ENCODE measurements around the gene SOCS1. TPM values are rescaled to one million over a fixed set of nuclear protein-coding genes. Genes with fewer than 3 reads are reported as not detected.

SOCS1 gene
- total RNA-seq, 1 experiment from 2014 or later = 2.8 TPM

GRCh38 chr16:11270602-11271162, 14.7 kb upstream of the SOCS1 start:
- in situ Hi-C loops (cut with HindIII; ENCODE audit: low pct_unique_long_range_greater_than_20kb, low sequenced_read_pairs) = no loop called here
- DNase-seq (ENCODE audit: low read depth) = no peak

GRCh38 chr16:11268921-11269375, 12.9 kb upstream of the SOCS1 start, which contains the start of gene TNP2:
Gene TNP2 (minus strand): TSS chr16:11269325. CDS start chr16:11269262, 63 bp downstream.
- DNase-seq (ENCODE audit: low read depth) = no peak
- in situ Hi-C loops (cut with HindIII; ENCODE audit: low pct_unique_long_range_greater_than_20kb, low sequenced_read_pairs) = no loop called here

DNA sequence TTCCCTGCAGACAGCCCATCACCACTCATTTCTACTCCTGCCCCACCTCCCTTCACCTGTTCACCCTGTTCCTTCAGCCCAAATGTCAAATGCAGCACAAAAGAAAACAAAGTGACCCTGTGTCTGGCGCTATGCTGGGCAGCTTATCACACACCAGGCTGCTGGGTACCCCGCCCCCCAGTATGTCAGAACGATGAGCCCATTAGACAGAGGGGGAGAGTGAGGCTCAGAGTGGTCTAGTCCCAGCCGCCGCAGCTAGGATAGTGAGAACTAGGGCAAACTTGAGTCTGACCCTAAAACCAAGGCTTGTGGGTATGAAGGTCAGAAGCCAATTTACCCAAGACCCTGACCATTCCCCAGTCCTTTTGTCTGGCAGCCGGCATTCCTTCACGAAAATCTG, 9.1 kb upstream of the SOCS1 start:
- in situ Hi-C loops (cut with HindIII; ENCODE audit: low pct_unique_long_range_greater_than_20kb, low sequenced_read_pairs) = no loop called here

GRCh38 chr16:11264155-11264832, 8.3 kb upstream of the SOCS1 start:
- no peak for DNase-seq (ENCODE audit: low read depth)
- in situ Hi-C loops (cut with HindIII; ENCODE audit: low pct_unique_long_range_greater_than_20kb, low sequenced_read_pairs) = no loop called here

More for the DNA sequence above, 9.1 kb upstream of the SOCS1 start:
- no peak for DNase-seq (ENCODE audit: low read depth)

DNA sequence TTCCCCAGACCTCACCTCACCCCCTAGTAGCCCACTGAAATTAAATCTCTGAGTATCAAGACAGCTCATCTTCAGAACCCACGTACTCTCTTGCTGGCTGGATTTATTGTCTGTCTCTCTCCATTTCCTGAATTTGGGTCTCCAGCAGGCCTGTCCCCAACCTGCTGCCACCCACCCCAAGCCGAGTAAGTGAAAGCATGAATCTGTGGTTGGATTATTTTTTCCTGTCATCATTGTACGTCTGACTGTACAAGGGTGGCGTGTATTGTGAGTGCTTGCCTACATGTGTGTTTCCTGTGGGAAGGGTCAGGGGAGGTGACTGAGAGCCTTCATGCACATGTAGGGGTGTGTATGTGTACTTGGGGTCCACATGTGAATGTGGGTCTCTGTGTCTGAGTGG, 7.7 kb upstream of the SOCS1 start:
- in situ Hi-C loops (cut with HindIII; ENCODE audit: low pct_unique_long_range_greater_than_20kb, low sequenced_read_pairs) = no loop called here
- DNase-seq (ENCODE audit: low read depth) = no peak

GRCh38 chr16:11262915-11263314, 6.9 kb upstream of the SOCS1 start:
- in situ Hi-C loops (cut with HindIII; ENCODE audit: low pct_unique_long_range_greater_than_20kb, low sequenced_read_pairs) = no loop called here
- no peak for DNase-seq (ENCODE audit: low read depth)

GRCh38 chr16:11260596-11260966, 4.6 kb upstream of the SOCS1 start:
- no peak for DNase-seq (ENCODE audit: low read depth)
- in situ Hi-C loops (cut with HindIII; ENCODE audit: low pct_unique_long_range_greater_than_20kb, low sequenced_read_pairs) = no loop called here

- no peak for DNase-seq (ENCODE audit: low read depth)
- in situ Hi-C loops (cut with HindIII; ENCODE audit: low pct_unique_long_range_greater_than_20kb, low sequenced_read_pairs) = no loop called here
Measured at GRCh38 chr16:11259655-11260595, 3.9 kb upstream of the SOCS1 start.

GRCh38 chr16:11258553-11259492, 2.8 kb upstream of the SOCS1 start:
- no peak for DNase-seq (ENCODE audit: low read depth)
- in situ Hi-C loops (cut with HindIII; ENCODE audit: low pct_unique_long_range_greater_than_20kb, low sequenced_read_pairs) = no loop called here

DNA sequence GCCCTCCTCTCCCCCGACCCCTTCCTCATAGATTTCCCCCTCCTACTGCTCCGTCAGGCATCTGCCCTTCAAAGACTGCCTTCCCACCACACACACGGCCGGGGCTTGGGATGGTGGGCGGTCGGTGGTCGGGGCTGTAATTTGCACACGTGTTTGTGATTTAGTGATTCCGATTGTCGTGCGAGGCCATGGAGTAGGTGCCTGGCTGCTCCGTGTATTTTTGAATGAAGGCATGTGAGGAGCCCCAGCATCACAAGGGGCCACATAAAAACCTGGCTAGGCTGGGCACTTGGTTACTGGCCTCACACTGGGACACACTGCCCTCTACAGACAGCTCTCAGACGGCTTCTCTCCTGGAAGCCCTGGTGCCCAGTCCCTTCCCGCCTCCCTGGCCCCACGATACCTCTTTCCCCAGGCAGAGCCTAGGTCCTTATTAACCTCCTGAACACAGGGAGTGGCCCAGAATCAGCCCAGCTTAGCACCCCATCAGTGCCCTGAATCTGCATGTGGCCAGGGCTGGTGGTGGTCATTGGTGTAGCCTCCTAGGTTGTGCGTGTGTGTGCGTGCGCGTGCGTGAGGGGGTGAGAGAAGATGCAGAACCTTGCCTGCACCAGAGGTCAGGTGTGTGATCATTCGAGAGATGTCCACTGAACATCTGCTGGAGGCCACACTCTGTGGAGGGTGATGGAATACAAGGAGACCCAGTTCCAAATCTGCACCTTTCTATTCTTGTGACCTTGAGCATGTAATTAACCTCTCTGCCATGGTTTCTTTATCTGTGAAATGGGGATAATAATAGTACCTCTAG, 1.3 kb upstream of the SOCS1 start:
- in situ Hi-C loops (cut with HindIII; ENCODE audit: low pct_unique_long_range_greater_than_20kb, low sequenced_read_pairs) = no loop called here
- peak; percentile 77 for DNase-seq (ENCODE audit: low read depth)

- in situ Hi-C loops (cut with HindIII; ENCODE audit: low pct_unique_long_range_greater_than_20kb, low sequenced_read_pairs) = no loop called here
- DNase-seq (ENCODE audit: low read depth) = peak; percentile 58
Measured at GRCh38 chr16:11256661-11257130, 692 bp upstream of the SOCS1 start.

DNA sequence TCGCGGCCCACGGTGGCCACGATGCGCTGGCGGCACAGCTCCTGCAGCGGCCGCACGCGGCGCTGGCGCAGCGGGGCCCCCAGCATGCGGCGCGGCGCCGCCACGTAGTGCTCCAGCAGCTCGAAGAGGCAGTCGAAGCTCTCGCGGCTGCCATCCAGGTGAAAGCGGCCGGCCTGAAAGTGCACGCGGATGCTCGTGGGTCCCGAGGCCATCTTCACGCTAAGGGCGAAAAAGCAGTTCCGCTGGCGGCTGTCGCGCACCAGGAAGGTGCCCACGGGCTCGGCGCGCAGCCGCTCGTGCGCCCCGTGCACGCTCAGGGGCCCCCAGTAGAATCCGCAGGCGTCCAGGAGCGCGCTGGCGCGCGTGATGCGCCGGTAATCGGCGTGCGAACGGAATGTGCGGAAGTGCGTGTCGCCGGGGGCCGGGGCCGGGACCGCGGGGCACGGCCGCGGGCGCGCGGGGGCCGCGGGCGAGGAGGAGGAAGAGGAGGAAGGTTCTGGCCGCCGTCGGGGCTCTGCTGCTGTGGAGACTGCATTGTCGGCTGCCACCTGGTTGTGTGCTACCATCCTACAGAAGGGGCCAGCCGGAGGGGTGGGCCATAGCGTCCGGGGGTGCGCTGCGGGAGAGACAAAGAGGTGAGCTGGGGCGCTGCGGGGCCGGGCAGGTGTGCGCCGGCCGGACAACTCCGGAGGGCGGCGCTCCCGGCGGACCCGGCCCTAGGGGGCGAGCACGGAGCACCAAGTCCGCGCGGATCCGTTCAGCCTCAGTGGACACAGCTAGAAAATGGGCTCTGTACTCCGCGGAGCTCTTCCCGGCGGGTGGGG, 879 bp downstream of the SOCS1 start:
- in situ Hi-C loops (cut with HindIII; ENCODE audit: low pct_unique_long_range_greater_than_20kb, low sequenced_read_pairs) = no loop called here
- DNase-seq (ENCODE audit: low read depth) = no peak

GRCh38 chr16:11253995-11254912, 1.8 kb downstream of the SOCS1 start:
- in situ Hi-C loops (cut with HindIII; ENCODE audit: low pct_unique_long_range_greater_than_20kb, low sequenced_read_pairs) = no loop called here
- DNase-seq (ENCODE audit: low read depth) = no peak

- in situ Hi-C loops (cut with HindIII; ENCODE audit: low pct_unique_long_range_greater_than_20kb, low sequenced_read_pairs) = no loop called here
- no peak for DNase-seq (ENCODE audit: low read depth)
Measured at GRCh38 chr16:11253009-11253994, 2.7 kb downstream of the SOCS1 start.

Data from Caki2 (cell line).